Measurements from ENCODE around the gene SLC2A3. TPM values are rescaled to one million over a fixed set of nuclear protein-coding genes. Genes with fewer than 3 reads are reported as not detected.

The SLC2A3 gene
- polyA plus RNA-seq, 1 donor from 2014 or later, result 27.2 TPM

DNA sequence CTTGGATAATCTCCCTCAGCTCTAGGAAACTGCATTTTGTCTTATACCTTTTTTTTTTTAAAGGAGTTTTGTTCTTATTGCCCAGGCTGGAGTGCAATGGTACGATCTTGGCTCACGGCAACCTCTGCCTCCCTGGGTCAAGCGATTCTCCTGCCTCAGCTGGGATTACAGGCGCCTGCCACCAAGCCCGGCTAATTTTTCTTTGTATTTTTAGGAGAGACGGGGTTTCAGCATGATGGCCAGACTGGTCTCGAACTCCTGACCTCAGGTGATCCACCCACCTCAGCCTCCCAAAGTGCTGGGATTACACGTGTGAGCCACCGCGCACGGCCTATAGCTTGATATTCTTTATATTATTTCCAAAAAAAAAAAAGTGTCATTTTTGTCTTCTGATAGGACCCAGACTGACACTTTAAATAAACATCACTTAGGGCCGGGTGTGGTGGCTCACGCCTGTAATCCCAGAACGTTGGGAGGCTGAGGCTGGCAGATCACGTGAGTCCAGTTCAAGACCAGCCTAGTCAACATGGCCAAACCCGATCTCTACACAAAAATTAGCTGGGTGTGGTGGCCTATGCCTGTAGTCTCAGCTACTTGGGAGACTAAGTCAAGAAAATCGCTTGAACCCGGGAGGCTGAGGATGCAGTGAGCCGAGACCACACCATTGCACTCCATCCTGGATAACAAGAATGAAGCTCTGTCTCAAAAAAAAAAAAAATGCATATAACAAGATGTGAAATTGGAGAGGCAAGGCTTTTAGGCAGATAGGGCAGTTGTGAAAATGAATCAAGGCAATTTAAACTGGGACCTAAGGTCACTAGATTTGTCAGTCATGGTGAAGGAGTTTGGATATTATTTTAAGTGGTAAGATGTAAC lies 18.4 kb downstream of the SLC2A3 start:
- H4K20me1 ChIP-seq (ENCODE audit: insufficient read depth), result no peaks in the 10 kb centered on the region

DNA sequence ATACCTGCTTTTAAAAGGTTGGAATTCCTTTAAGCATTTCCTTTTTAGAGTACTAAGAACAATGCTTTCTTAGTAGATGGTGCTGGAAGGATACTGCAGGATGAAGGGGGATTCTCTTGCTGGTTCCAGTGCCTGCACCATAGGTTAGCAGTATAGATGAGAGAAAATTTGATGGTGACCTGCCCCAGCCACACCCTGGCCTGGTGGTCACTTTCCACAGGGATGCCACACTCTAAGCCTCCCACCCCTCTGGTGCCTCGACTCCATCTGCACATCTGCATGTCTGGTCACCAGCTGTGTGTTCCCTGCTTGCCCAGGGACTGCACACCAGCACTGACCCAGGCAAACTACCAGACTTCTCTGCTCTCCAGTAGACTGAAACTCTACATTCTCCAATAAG lies 19.1 kb downstream of the SLC2A3 start:
- TF ChIP-seq, protein P1, sequence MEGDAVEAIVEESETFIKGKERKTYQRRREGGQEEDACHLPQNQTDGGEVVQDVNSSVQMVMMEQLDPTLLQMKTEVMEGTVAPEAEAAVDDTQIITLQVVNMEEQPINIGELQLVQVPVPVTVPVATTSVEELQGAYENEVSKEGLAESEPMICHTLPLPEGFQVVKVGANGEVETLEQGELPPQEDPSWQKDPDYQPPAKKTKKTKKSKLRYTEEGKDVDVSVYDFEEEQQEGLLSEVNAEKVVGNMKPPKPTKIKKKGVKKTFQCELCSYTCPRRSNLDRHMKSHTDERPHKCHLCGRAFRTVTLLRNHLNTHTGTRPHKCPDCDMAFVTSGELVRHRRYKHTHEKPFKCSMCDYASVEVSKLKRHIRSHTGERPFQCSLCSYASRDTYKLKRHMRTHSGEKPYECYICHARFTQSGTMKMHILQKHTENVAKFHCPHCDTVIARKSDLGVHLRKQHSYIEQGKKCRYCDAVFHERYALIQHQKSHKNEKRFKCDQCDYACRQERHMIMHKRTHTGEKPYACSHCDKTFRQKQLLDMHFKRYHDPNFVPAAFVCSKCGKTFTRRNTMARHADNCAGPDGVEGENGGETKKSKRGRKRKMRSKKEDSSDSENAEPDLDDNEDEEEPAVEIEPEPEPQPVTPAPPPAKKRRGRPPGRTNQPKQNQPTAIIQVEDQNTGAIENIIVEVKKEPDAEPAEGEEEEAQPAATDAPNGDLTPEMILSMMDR (IDR thresholded peaks at IDR 0.05; ENCODE audit: poor library complexity, severe bottlenecking), result no peak
- TF ChIP-seq TAF1 (IDR thresholded peaks at IDR 0.05; ENCODE audit: low read depth) (no peak), MXI1 (conservative IDR thresholded peaks at IDR 0.05; ENCODE audit: poor library complexity, severe bottlenecking) (no peak), EP300 (conservative IDR thresholded peaks at IDR 0.05; ENCODE audit: poor library complexity, severe bottlenecking) (no peak), EZH2 (IDR thresholded peaks at IDR 0.05; ENCODE audit: borderline replicate concordance, insufficient read depth, low read length, poor library complexity, severe bottlenecking) (no peak), POLR2AphosphoS5 (IDR thresholded peaks at IDR 0.05) (no peak), RAD21 (conservative IDR thresholded peaks at IDR 0.05) (no peak), SMC3 (conservative IDR thresholded peaks at IDR 0.05; ENCODE audit: poor library complexity) (no peak)
- TF ChIP-seq, protein P2, sequence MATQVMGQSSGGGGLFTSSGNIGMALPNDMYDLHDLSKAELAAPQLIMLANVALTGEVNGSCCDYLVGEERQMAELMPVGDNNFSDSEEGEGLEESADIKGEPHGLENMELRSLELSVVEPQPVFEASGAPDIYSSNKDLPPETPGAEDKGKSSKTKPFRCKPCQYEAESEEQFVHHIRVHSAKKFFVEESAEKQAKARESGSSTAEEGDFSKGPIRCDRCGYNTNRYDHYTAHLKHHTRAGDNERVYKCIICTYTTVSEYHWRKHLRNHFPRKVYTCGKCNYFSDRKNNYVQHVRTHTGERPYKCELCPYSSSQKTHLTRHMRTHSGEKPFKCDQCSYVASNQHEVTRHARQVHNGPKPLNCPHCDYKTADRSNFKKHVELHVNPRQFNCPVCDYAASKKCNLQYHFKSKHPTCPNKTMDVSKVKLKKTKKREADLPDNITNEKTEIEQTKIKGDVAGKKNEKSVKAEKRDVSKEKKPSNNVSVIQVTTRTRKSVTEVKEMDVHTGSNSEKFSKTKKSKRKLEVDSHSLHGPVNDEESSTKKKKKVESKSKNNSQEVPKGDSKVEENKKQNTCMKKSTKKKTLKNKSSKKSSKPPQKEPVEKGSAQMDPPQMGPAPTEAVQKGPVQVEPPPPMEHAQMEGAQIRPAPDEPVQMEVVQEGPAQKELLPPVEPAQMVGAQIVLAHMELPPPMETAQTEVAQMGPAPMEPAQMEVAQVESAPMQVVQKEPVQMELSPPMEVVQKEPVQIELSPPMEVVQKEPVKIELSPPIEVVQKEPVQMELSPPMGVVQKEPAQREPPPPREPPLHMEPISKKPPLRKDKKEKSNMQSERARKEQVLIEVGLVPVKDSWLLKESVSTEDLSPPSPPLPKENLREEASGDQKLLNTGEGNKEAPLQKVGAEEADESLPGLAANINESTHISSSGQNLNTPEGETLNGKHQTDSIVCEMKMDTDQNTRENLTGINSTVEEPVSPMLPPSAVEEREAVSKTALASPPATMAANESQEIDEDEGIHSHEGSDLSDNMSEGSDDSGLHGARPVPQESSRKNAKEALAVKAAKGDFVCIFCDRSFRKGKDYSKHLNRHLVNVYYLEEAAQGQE (IDR thresholded peaks at IDR 0.05; ENCODE audit: borderline replicate concordance), result no peak
- Histone ChIP-seq H3K4me3 (ENCODE audit: low read length) (no peak overlapping the region), H3F3A (ENCODE audit: insufficient read depth, low read length, poor library complexity, severe bottlenecking) (no peaks in the 10 kb centered on the region), H3K79me2 (replicated peaks; ENCODE audit: insufficient read depth, low read length) (no peaks in the 10 kb centered on the region), H2AFZ (ENCODE audit: low read depth, low read length) (no peak overlapping the region), H3K36me3 (ENCODE audit: insufficient read depth, low read length) (no peaks in the 10 kb centered on the region), H4K20me1 (ENCODE audit: insufficient read depth) (no peaks in the 10 kb centered on the region), H3K9me3 (ENCODE audit: low read length) (no peaks in the 10 kb centered on the region), H3K4me2 (ENCODE audit: low read length) (no peak overlapping the region), H3K27me3 (ENCODE audit: insufficient read depth, low read depth, low read length) (no peaks in the 10 kb centered on the region), H3K9me2 (ENCODE audit: insufficient read depth, low read length) (no peaks in the 10 kb centered on the region), H3K9ac (ENCODE audit: low read length) (no peak overlapping the region), H3K27ac (ENCODE audit: low read length) (no peak overlapping the region)

More for the DNA sequence above, 18.4 kb downstream of the SLC2A3 start:
- no peaks in the 10 kb centered on the region for H3K9me2 ChIP-seq (ENCODE audit: insufficient read depth, low read length)
- H3K36me3 ChIP-seq (ENCODE audit: insufficient read depth, low read length), result no peaks in the 10 kb centered on the region
- H3K4me3 ChIP-seq (ENCODE audit: low read length), result no peak overlapping the region
- no peak overlapping the region for H3K4me2 ChIP-seq (ENCODE audit: low read length)
- H2AFZ ChIP-seq (ENCODE audit: low read depth, low read length), result no peak overlapping the region
- H3K9me3 ChIP-seq (ENCODE audit: low read length), result no peaks in the 10 kb centered on the region
- no peak overlapping the region for H3K27ac ChIP-seq (ENCODE audit: low read length)
- no peaks in the 10 kb centered on the region for H3K79me2 ChIP-seq (replicated peaks; ENCODE audit: insufficient read depth, low read length)
- H3K27me3 ChIP-seq (ENCODE audit: insufficient read depth, low read depth, low read length), result no peaks in the 10 kb centered on the region
- TF ChIP-seq, protein P2 (IDR thresholded peaks at IDR 0.05; ENCODE audit: borderline replicate concordance), result no peak
- TF ChIP-seq, protein P1 (IDR thresholded peaks at IDR 0.05; ENCODE audit: poor library complexity, severe bottlenecking), result no peak
- no peak for TF ChIP-seq EP300 (conservative IDR thresholded peaks at IDR 0.05; ENCODE audit: poor library complexity, severe bottlenecking)
- no peak for TF ChIP-seq SMC3 (conservative IDR thresholded peaks at IDR 0.05; ENCODE audit: poor library complexity)
- TF ChIP-seq MXI1 (conservative IDR thresholded peaks at IDR 0.05; ENCODE audit: poor library complexity, severe bottlenecking), result no peak
- no peak for TF ChIP-seq RAD21 (conservative IDR thresholded peaks at IDR 0.05)
- no peak for TF ChIP-seq EZH2 (IDR thresholded peaks at IDR 0.05; ENCODE audit: borderline replicate concordance, insufficient read depth, low read length, poor library complexity, severe bottlenecking)
- no peaks in the 10 kb centered on the region for H3F3A ChIP-seq (ENCODE audit: insufficient read depth, low read length, poor library complexity, severe bottlenecking)
- no peak overlapping the region for H3K9ac ChIP-seq (ENCODE audit: low read length)

Measured in neural cell (in vitro differentiated cells).